Mesenchymal stem cell (in vitro differentiated cells and primary cell): ENCODE results near the gene FOXF1.

Experiments used
- DNase-seq: peaks from one replicate; pipeline ENCODE4 v3.0.0-alpha.2; 2013
- H2AFZ ChIP-seq: one replicate; pipeline ENCODE4 v1.6.1; 2013; ENCODE audit warnings: low read depth, mild to moderate bottlenecking, control low read depth, inconsistent platforms, low read length, moderate library complexity
- H2AK5ac ChIP-seq: 2 replicates; pipeline ENCODE4 v1.6.1; 2013; ENCODE audit warnings: low read length, moderate library complexity, mild to moderate bottlenecking, inconsistent platforms; ENCODE audit not compliant: severe bottlenecking
- H2BK120ac ChIP-seq: one replicate; pipeline ENCODE4 v1.6.1; 2013; ENCODE audit warnings: low read depth, mild to moderate bottlenecking, inconsistent platforms, low read length, moderate library complexity
- H2BK12ac ChIP-seq, 2 experiments: one replicate each; pipeline ENCODE4 v1.6.1; 2013; ENCODE audit warnings: inconsistent platforms in 2 of 2, low read length in 2 of 2, mild to moderate bottlenecking in 2 of 2, moderate library complexity in 2 of 2, control low read depth in 1 of 2
- H2BK15ac ChIP-seq: one replicate; pipeline ENCODE4 v1.6.1; 2013; ENCODE audit warnings: mild to moderate bottlenecking, low read depth, inconsistent platforms; ENCODE audit not compliant: poor library complexity, severe bottlenecking
- H2BK5ac ChIP-seq: 2 replicates; pipeline ENCODE4 v1.6.1; 2013; ENCODE audit warnings: low read depth, mild to moderate bottlenecking, low read length, control low read depth, inconsistent platforms; ENCODE audit not compliant: poor library complexity, severe bottlenecking
- H3K14ac ChIP-seq, 2 experiments: one replicate each; pipeline ENCODE4 v1.6.1; 2013; ENCODE audit warnings: inconsistent platforms in 2 of 2, low read length in 2 of 2, control low read depth in 1 of 2, mild to moderate bottlenecking in 1 of 2, moderate library complexity in 1 of 2
- H3K18ac ChIP-seq, 2 experiments: one replicate each; pipeline ENCODE4 v1.6.1; 2013; ENCODE audit warnings: inconsistent platforms in 2 of 2, low read length in 2 of 2, control low read depth in 1 of 2, low read depth in 1 of 2, mild to moderate bottlenecking in 1 of 2
- H3K23ac ChIP-seq, 2 experiments: one replicate each; pipeline ENCODE4 v1.6.1; 2013; ENCODE audit warnings: inconsistent platforms in 2 of 2, low read length in 2 of 2, mild to moderate bottlenecking in 2 of 2, moderate library complexity in 2 of 2, control low read depth in 1 of 2
- H3K27ac ChIP-seq: 2 replicates; pipeline ENCODE4 v1.5.1; 2013; ENCODE audit warnings: mild to moderate bottlenecking, moderate library complexity, low read length, control low read depth, inconsistent platforms; ENCODE audit not compliant: poor library complexity, severe bottlenecking
- H3K27me3 ChIP-seq, 2 experiments: 2 replicates each; pipeline versions ENCODE4 v1.6.1 to v1.7.0; 2013; ENCODE audit warnings: low read length in 2 of 2, mild to moderate bottlenecking in 2 of 2, moderate library complexity in 2 of 2, control low read depth in 1 of 2, inconsistent platforms in 1 of 2; ENCODE audit not compliant: control insufficient read depth in 1 of 2, insufficient read depth in 1 of 2
- H3K36me3 ChIP-seq, 2 experiments: 2 replicates each; pipeline versions ENCODE4 v1.6.1 to v1.7.0; 2013; ENCODE audit warnings: low read length in 2 of 2, control low read depth in 1 of 2, inconsistent platforms in 1 of 2, low read depth in 1 of 2, mild to moderate bottlenecking in 1 of 2; ENCODE audit not compliant: insufficient read depth in 2 of 2, control insufficient read depth in 1 of 2
- H3K4ac ChIP-seq, 2 experiments: one replicate each; pipeline ENCODE4 v1.6.1; 2013; ENCODE audit warnings: inconsistent platforms in 2 of 2, low read length in 2 of 2, mild to moderate bottlenecking in 2 of 2, moderate library complexity in 2 of 2, control low read depth in 1 of 2, low read depth in 1 of 2
- H3K4me1 ChIP-seq: 2 replicates; pipeline ENCODE4 v1.6.1; 2013; ENCODE audit warnings: low read depth, low read length, control low read depth; ENCODE audit not compliant: control insufficient read depth, insufficient read depth
- H3K4me2 ChIP-seq: 2 replicates; pipeline ENCODE4 v1.6.1; 2013; ENCODE audit warnings: low read length, mild to moderate bottlenecking, inconsistent platforms; ENCODE audit not compliant: poor library complexity, severe bottlenecking
- H3K4me3 ChIP-seq, 2 experiments: 2 replicates each; pipeline versions ENCODE4 v1.5.1 to v1.7.0; 2013; ENCODE audit warnings: low read length in 2 of 2, mild to moderate bottlenecking in 2 of 2, control low read depth in 1 of 2, low read depth in 1 of 2; ENCODE audit not compliant: insufficient read depth in 1 of 2
- H3K79me1 ChIP-seq: replicated peaks from 2 replicates; pipeline ENCODE4 v1.6.1; 2013; ENCODE audit warnings: mild to moderate bottlenecking, control low read depth, low read length, inconsistent platforms; ENCODE audit not compliant: poor library complexity, severe bottlenecking
- H3K9ac ChIP-seq: 2 replicates; pipeline ENCODE4 v1.7.0; 2013; ENCODE audit warnings: mild to moderate bottlenecking, low read length, moderate library complexity
- H3K9me3 ChIP-seq: 2 replicates; pipeline ENCODE4 v1.7.0; 2013; ENCODE audit warnings: mild to moderate bottlenecking, low read length; ENCODE audit not compliant: control insufficient read depth
- H4K8ac ChIP-seq: one replicate; pipeline ENCODE4 v1.6.1; 2013; ENCODE audit warnings: inconsistent platforms, mild to moderate bottlenecking, low read length, moderate library complexity
- H4K91ac ChIP-seq: one replicate; pipeline ENCODE4 v1.6.1; 2013; ENCODE audit warnings: mild to moderate bottlenecking, low read length, inconsistent platforms
- WGBS: methylation state at CpG from one replicate; pipeline ENCODE4 v1.1.7; 2013; ENCODE audit warnings: mixed read lengths; 5-methylcytosine and 5-hydroxymethylcytosine counted together

The FOXF1 gene

GRCh38 chr16:86494565-86495356, 15.6 kb upstream of the FOXF1 start:
- peaks cover 5% of the 10 kb centered on the region for H3K9me3 ChIP-seq
- peak overlapping the region; percentile 55 to 83 for H3K4ac ChIP-seq
- H2BK5ac ChIP-seq: no peak overlapping the region
- no peaks in the 10 kb centered on the region for H3K79me1 ChIP-seq
- peak overlapping the region; percentile 33 for H2BK15ac ChIP-seq
- WGBS: 20% methylated on average over 54 of the region's 54 CpGs
- DNase-seq: peak; percentile 41
- H3K4me3 ChIP-seq: no peak overlapping the region
- H3K23ac ChIP-seq: peak overlapping the region in 1 of 2 experiments; percentile 87
- H2BK12ac ChIP-seq: peak overlapping the region in 1 of 2 experiments; percentile 27
- H2AFZ ChIP-seq: no peak overlapping the region
- peaks cover 93 to 96% of the 10 kb centered on the region in 2 experiments for H3K27me3 ChIP-seq
- H4K8ac ChIP-seq: peak overlapping the region; percentile 83
- peak overlapping the region; percentile 80 for H4K91ac ChIP-seq
- H2AK5ac ChIP-seq: no peak overlapping the region
- peak overlapping the region; percentile 79 to 84 for H3K18ac ChIP-seq
- no peak overlapping the region for H3K4me2 ChIP-seq
- H3K14ac ChIP-seq: peak overlapping the region in 1 of 2 experiments; percentile 13
- H2BK120ac ChIP-seq: peak overlapping the region; percentile 65
- H3K4me1 ChIP-seq: peaks cover 6% of the 10 kb centered on the region
- H3K27ac ChIP-seq: no peak overlapping the region
- H3K36me3 ChIP-seq: no peaks in the 10 kb centered on the region
- H3K9ac ChIP-seq: no peak overlapping the region

GRCh38 chr16:86495357-86495701, 15.0 kb upstream of the FOXF1 start:
- Histone ChIP-seq H3K79me1 (no peaks in the 10 kb centered on the region), H3K14ac (peak overlapping the region in 1 of 2 experiments; percentile 6), H3K4me2 (no peak overlapping the region), H3K4ac (peak overlapping the region; percentile 55 to 83), H4K8ac (peak overlapping the region; percentile 83), H3K36me3 (no peaks in the 10 kb centered on the region), H2BK15ac (no peak overlapping the region), H3K9me3 (no peaks in the 10 kb centered on the region), H3K18ac (peak overlapping the region; percentile 79 to 84), H3K27me3 (peaks cover 93 to 96% of the 10 kb centered on the region in 2 experiments), H3K23ac (peak overlapping the region in 1 of 2 experiments; percentile 85), H2AFZ (no peak overlapping the region), H3K27ac (no peak overlapping the region), H2BK120ac (peak overlapping the region; percentile 56), H4K91ac (peak overlapping the region; percentile 80), H2AK5ac (no peak overlapping the region), H2BK5ac (no peak overlapping the region), H3K4me3 (no peak overlapping the region), H3K9ac (no peak overlapping the region), H3K4me1 (peaks cover 6% of the 10 kb centered on the region), H2BK12ac (peak overlapping the region in 1 of 2 experiments; percentile 90)
- no peak for DNase-seq
- 18% methylated on average over 5 of the region's 10 CpGs for WGBS

- H2AFZ ChIP-seq: no peak overlapping the region
- H3K4me3 ChIP-seq: no peak overlapping the region
These were observed 14.5 kb upstream of the FOXF1 start for GRCh38 chr16:86495756-86496261.

GRCh38 chr16:86496262-86496928, 13.9 kb upstream of the FOXF1 start:
- Histone ChIP-seq H3K18ac (peak overlapping the region; percentile 80 to 98), H3K79me1 (no peaks in the 10 kb centered on the region), H2AFZ (no peak overlapping the region), H3K4me2 (no peak overlapping the region), H3K27me3 (peaks cover 93 to 96% of the 10 kb centered on the region in 2 experiments), H3K9me3 (no peaks in the 10 kb centered on the region), H3K4me1 (peaks cover 6% of the 10 kb centered on the region), H2AK5ac (no peak overlapping the region), H2BK12ac (peak overlapping the region in 1 of 2 experiments; percentile 96), H3K14ac (peak overlapping the region in 1 of 2 experiments; percentile 100), H2BK5ac (no peak overlapping the region), H4K91ac (peak overlapping the region; percentile 58), H3K9ac (no peak overlapping the region), H4K8ac (peak overlapping the region; percentile 89), H3K4me3 (no peak overlapping the region), H3K4ac (peak overlapping the region; percentile 90 to 96), H3K23ac (peak overlapping the region in 1 of 2 experiments; percentile 61), H2BK120ac (peak overlapping the region; percentile 29), H3K27ac (no peak overlapping the region), H2BK15ac (no peak overlapping the region), H3K36me3 (no peaks in the 10 kb centered on the region)
- peak; percentile 46 for DNase-seq
- 23% methylated on average over 32 of the region's 34 CpGs for WGBS

More at GRCh38 chr16:86495756-86496261, 14.5 kb upstream of the FOXF1 start:
- Histone ChIP-seq H3K36me3 (no peaks in the 10 kb centered on the region), H3K79me1 (no peaks in the 10 kb centered on the region), H3K9me3 (no peaks in the 10 kb centered on the region), H3K18ac (peak overlapping the region; percentile 40 to 79), H3K4me2 (no peak overlapping the region), H4K91ac (peak overlapping the region; percentile 55), H3K4ac (peak overlapping the region in 1 of 2 experiments; percentile 96), H3K27ac (no peak overlapping the region), H3K4me1 (peaks cover 6% of the 10 kb centered on the region), H3K9ac (no peak overlapping the region), H2BK15ac (no peak overlapping the region), H4K8ac (peak overlapping the region; percentile 45), H2AK5ac (no peak overlapping the region), H3K27me3 (peaks cover 93 to 96% of the 10 kb centered on the region in 2 experiments), H3K23ac (peak overlapping the region in 1 of 2 experiments; percentile 56), H2BK12ac (peak overlapping the region; percentile 9 to 96), H2BK120ac (peak overlapping the region; percentile 56), H3K14ac (peak overlapping the region in 1 of 2 experiments; percentile 79), H2BK5ac (no peak overlapping the region)
- 41% methylated on average over 16 of the region's 16 CpGs for WGBS
- peak; percentile 56 for DNase-seq
